T-helper 17 cell (primary cell): ENCODE measurements around the gene PCDHGA1. TPM values are rescaled to one million over a fixed set of nuclear protein-coding genes. Genes with fewer than 3 reads are reported as not detected.
"Not testable (repeated sequence)": the region's sequence is repeated elsewhere in the genome, so short reads cannot be mapped to it uniquely, and the experiment has no call there.

Experiments
- ATAC-seq: fragments of 150-1000 bp; cut with Tn5 transposase; 2 replicates; pipeline ENCODE4 v1.10.0; 2021; ENCODE audit warnings: mild to moderate bottlenecking, moderate library complexity
- DNase-seq, 3 donors: peaks; one replicate each; pipeline versions ENCODE4 v3.0.0 to v3.0.0-alpha.2; 2020 to 2021
- H3K9me3 ChIP-seq: one replicate; pipeline ENCODE4 v1.7.0; 2013; ENCODE audit warnings: low read length, mild to moderate bottlenecking; ENCODE audit not compliant: control insufficient read depth, poor library complexity, severe bottlenecking
- H3K27ac Mint-ChIP-seq: one replicate; pipeline ENCODE4 v1.8.0; 2022; ENCODE audit warnings: mild to moderate bottlenecking, moderate library complexity, mixed read lengths
- H3K27me3 Mint-ChIP-seq: one replicate; pipeline ENCODE4 v1.8.0; 2022; ENCODE audit warnings: mixed read lengths
- H3K36me3 Mint-ChIP-seq: one replicate; pipeline ENCODE4 v1.8.0; 2022; ENCODE audit warnings: low read depth, mixed read lengths
- H3K4me1 Mint-ChIP-seq: one replicate; pipeline ENCODE4 v1.8.0; 2022; ENCODE audit warnings: mild to moderate bottlenecking, mixed read lengths
- H3K4me3 Mint-ChIP-seq: one replicate; pipeline ENCODE4 v1.8.0; 2022; ENCODE audit warnings: mild to moderate bottlenecking, moderate library complexity, mixed read lengths
- total RNA-seq, 4 donors: library from RNA in 2 of 4; stranded (reverse) in 2 of 4; gene quantifications; one replicate each; pipeline ENCODE4 v1.2.3 and lab custom pipeline; 2022 to 2026

PCDHGA1 gene
- not detected for total RNA-seq
- total RNA-seq (lab: John Stamatoyannopoulos, UW): 0.30 to 0.58 reads per million in 2 donors

DNA sequence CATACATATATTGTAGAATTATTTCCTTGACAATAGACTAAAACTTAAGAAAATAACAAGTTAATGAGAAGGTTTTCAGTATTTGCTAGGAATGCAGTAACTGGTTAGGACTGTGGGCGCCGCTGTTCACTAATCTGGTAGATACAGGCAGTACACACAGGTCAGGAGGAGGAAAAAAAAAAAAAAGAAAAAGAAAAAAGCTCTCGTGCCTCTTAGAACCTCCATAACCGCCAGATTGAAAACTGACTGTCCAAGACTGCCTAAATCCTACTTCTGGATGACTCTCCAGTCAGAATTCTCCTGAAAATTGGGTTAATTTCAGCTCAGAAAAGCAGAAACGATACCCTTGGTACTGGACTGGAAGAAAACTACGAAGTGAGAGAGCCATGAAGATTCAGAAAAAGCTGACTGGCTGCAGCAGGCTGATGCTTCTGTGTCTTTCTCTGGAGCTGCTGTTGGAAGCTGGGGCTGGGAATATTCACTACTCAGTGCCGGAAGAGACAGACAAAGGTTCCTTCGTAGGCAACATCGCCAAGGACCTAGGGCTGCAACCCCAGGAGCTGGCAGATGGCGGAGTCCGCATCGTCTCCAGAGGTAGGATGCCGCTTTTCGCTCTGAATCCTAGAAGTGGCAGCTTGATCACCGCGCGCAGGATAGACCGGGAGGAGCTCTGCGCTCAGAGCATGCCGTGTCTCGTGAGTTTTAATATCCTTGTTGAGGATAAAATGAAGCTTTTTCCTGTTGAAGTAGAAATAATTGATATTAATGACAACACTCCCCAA lies at the start of gene PCDHGA1:
Gene PCDHGA1, plus strand, starts transcription at position 216 of the 782 bp plus-strand sequence.
- Mint-ChIP-seq H3K4me3 (no peak within 1 kb of the TSS), H3K27ac (no peak within 1 kb of the TSS), H3K4me1 (no peaks in the 10 kb centered on the region), H3K27me3 (peaks cover 29% of the 10 kb centered on the region), H3K36me3 (peaks cover 2% of the 10 kb centered on the region)
- peaks cover 18% of the 10 kb centered on the region for H3K9me3 ChIP-seq
- ATAC-seq (peak; percentile 53), DNase-seq (no peak)

- Mint-ChIP-seq H3K4me1 (no peaks in the 10 kb centered on the region), H3K4me3 (no peak overlapping the region), H3K27ac (no peak overlapping the region), H3K27me3 (no peaks in the 10 kb centered on the region), H3K36me3 (no peaks in the 10 kb centered on the region)
- ATAC-seq (no peak), DNase-seq (no peak)
- H3K9me3 ChIP-seq: peaks cover 15% of the 10 kb centered on the region
Measured at GRCh38 chr5:141298376-141298775, 31.9 kb upstream of the PCDHGA1 start.

GRCh38 chr5:141303756-141304155 lies 26.6 kb upstream of the PCDHGA1 start, which contains the start of gene SLC25A2:
Gene SLC25A2 (minus strand): TSS chr5:141304049. CDS start chr5:141303865, 184 bp downstream.
- Mint-ChIP-seq H3K36me3 (no peaks in the 10 kb centered on the region), H3K27me3 (no peaks in the 10 kb centered on the region)
- DNase-seq: no peak

GRCh38 chr5:141306630-141307029 lies 23.7 kb upstream of the PCDHGA1 start:
- ATAC-seq: no peak
- H3K27me3 Mint-ChIP-seq: no peaks in the 10 kb centered on the region
- DNase-seq: no peak
- H3K9me3 ChIP-seq: peaks cover 9% of the 10 kb centered on the region
- no peak overlapping the region for H3K27ac Mint-ChIP-seq
- H3K36me3 Mint-ChIP-seq: peaks cover 1% of the 10 kb centered on the region
- no peak overlapping the region for H3K4me3 Mint-ChIP-seq
- no peaks in the 10 kb centered on the region for H3K4me1 Mint-ChIP-seq

More at GRCh38 chr5:141303756-141304155, 26.6 kb upstream of the PCDHGA1 start, which contains the start of gene SLC25A2:
- Mint-ChIP-seq H3K4me1 (no peaks in the 10 kb centered on the region), H3K27ac (no peak within 1 kb of the TSS), H3K4me3 (no peak within 1 kb of the TSS)
- peaks cover 18% of the 10 kb centered on the region for H3K9me3 ChIP-seq
- ATAC-seq: no peak

GRCh38 chr5:141313711-141314110 lies 16.6 kb upstream of the PCDHGA1 start:
- Mint-ChIP-seq H3K27ac (no peak overlapping the region), H3K27me3 (no peaks in the 10 kb centered on the region), H3K4me1 (no peaks in the 10 kb centered on the region), H3K36me3 (peaks cover 9% of the 10 kb centered on the region), H3K4me3 (no peak overlapping the region)
- no peak for ATAC-seq
- DNase-seq: no peak
- H3K9me3 ChIP-seq: peaks cover 21% of the 10 kb centered on the region

DNA sequence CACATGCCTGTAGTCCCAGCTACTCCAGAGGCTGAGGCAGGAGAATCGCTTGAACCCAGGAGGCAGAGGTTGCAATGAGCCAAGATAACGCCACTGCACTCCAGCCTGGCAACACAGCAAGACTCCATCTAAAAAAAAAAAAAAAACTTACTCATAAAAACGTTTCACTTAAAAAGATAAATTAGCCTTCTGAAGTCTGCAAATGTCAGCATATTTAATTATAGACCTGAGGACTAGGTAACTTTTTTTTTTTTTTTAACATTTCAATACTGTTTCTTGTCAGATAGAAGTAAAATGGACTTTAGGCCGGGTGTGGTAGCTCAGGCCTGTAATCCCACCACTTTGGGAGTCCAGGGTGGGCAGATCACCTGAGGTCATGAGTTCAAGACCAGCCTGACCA lies 13.4 kb upstream of the PCDHGA1 start:
- not testable (repeated sequence) for ATAC-seq, DNase-seq, H3K4me3 Mint-ChIP-seq, H3K27me3 Mint-ChIP-seq, H3K4me1 Mint-ChIP-seq
- Mint-ChIP-seq H3K27ac (peak overlapping the region; percentile 12), H3K36me3 (peaks cover 12% of the 10 kb centered on the region)
- H3K9me3 ChIP-seq: peaks cover 38% of the 10 kb centered on the region

GRCh38 chr5:141319202-141319601 lies 11.1 kb upstream of the PCDHGA1 start:
- DNase-seq (no peak), ATAC-seq (no peak)
- Mint-ChIP-seq H3K27me3 (no peaks in the 10 kb centered on the region), H3K36me3 (peaks cover 12% of the 10 kb centered on the region), H3K4me3 (peak overlapping the region; percentile 94), H3K27ac (peak overlapping the region; percentile 95), H3K4me1 (peaks cover 10% of the 10 kb centered on the region)
- peaks cover 30% of the 10 kb centered on the region for H3K9me3 ChIP-seq

DNA sequence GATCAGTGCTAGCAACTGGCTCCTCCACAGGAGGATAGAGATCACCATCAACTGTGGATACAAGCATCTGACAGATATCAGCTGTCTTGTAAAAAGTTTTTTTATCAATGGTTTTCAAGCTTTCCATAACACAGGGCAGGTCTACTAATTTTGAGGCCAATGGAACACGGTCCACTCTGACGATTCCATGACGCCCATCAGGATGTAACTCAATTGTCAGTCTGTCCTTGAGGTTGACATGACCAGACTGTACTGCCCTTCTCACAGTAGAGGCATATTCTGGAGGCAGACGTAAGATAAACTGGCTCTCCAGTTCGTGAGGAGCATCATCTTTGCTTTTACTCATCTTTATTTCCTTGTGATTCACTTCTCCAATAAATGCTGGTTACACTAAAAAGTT lies 10.6 kb upstream of the PCDHGA1 start:
- DNase-seq: no peak
- ATAC-seq: no peak
- peak overlapping the region; percentile 94 for H3K4me3 Mint-ChIP-seq
- peaks cover 12% of the 10 kb centered on the region for H3K36me3 Mint-ChIP-seq
- peak overlapping the region; percentile 95 for H3K27ac Mint-ChIP-seq
- H3K27me3 Mint-ChIP-seq: no peaks in the 10 kb centered on the region
- H3K9me3 ChIP-seq: peaks cover 30% of the 10 kb centered on the region
- H3K4me1 Mint-ChIP-seq: peaks cover 10% of the 10 kb centered on the region

DNA sequence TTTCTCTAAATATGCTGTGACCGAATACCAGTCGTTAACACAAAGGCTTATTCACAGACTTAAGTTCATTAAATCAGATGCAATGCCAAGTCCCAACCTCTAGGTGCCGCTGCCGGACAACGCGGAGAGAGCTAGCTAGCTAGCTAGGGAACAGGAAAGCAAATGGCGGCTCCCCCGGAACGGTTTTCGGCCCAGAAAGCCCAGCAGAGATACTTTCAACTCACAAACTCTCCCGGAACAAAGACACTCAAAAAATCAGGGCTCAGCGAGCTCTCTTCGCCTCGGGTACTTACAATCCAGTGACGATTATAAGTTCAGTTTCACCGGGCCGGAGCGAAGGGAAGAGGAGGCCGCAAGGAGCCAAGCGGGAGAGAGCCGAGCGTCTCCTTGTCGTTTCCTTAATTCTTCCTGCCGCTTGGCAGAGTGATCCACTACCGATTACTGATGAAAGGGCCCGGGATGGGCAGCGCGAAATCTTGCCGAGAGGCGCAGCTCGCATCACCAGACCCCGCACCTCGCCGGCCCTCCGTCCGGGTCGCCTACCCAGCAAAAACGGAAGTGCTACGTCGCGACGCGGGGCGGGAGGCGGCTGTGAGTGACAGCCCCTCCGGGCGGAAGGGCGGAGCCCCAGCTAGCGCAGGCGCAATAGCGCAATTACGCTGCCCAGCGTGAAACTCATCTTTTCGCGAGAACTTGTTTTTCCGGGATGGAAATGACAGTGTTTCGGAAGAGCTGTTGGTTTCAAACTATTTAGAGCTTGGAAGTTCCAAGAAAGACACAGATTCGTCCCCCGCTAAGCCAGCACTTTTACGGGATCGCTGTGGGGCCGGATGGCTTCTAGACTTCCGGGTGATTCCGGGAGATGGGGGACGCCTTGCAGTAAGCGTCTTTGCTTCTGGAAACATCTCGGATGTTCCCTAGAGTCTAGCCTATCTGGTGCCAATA lies 9.8 kb upstream of the PCDHGA1 start, which contains the start of gene TAF7:
Gene TAF7, minus strand, starts transcription at position 560 of the 945 bp plus-strand sequence. CDS start 740 bp downstream, outside the sequence.
- ATAC-seq: peak; percentile 91
- Mint-ChIP-seq H3K27ac (peak within 1 kb of the TSS; percentile 95), H3K27me3 (no peaks in the 10 kb centered on the region), H3K36me3 (peaks cover 11% of the 10 kb centered on the region), H3K4me3 (peak within 1 kb of the TSS; percentile 94), H3K4me1 (peaks cover 10% of the 10 kb centered on the region)
- peak; percentile 83 to 91 (median 86) for DNase-seq
- H3K9me3 ChIP-seq: peaks cover 30% of the 10 kb centered on the region

DNA sequence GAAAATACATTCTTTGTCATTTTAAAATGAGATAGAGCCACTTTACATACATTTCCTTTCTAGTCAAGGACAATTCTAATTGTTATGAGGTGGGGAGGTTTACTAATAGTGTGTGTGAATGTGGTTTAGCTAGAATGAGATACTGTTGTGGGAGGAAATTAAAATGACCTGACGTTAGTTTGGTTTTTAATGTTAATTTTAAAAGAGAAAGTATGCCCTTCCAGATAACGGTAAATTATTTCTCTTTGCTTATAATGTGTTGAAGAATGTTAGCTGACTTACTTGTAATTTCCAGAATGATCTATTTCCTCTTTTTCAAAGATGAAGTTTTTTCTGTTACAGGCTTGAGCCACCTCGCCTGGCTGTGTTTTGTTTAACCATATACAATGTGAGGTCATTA lies 8.1 kb upstream of the PCDHGA1 start:
- Mint-ChIP-seq H3K27ac (no peak overlapping the region), H3K27me3 (peaks cover 4% of the 10 kb centered on the region), H3K36me3 (peaks cover 8% of the 10 kb centered on the region), H3K4me1 (peaks cover 10% of the 10 kb centered on the region), H3K4me3 (no peak overlapping the region)
- ATAC-seq (no peak), DNase-seq (no peak)
- peaks cover 23% of the 10 kb centered on the region for H3K9me3 ChIP-seq

- peak; percentile 18 to 50 (median 45) for DNase-seq
- Mint-ChIP-seq H3K27me3 (peaks cover 19% of the 10 kb centered on the region), H3K4me1 (no peaks in the 10 kb centered on the region), H3K36me3 (no peaks in the 10 kb centered on the region), H3K4me3 (peak overlapping the region; percentile 89), H3K27ac (peak overlapping the region; percentile 66)
- ATAC-seq: peak; percentile 95
- peaks cover 8% of the 10 kb centered on the region for H3K9me3 ChIP-seq
Measured at GRCh38 chr5:141326088-141326854, 4.0 kb upstream of the PCDHGA1 start.

DNA sequence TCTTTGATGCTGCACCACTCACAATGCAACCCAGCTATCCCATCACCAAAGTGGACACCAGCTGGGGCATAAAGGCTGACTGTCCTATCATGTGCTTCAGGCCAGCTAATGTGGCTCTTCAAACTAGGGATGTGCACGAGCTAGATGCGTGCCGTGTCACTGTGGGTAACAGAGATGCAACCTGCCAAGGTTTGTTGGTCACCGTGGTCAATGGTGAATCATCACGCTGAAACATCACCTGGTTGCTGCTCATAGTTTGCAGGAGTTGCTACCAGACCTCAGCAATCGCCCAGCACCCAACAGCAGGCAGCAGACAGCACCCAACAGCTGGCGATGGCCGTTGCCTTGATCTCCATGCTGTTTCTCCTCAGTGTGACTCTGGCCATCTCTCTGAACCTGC lies 2.1 kb upstream of the PCDHGA1 start:
- H3K9me3 ChIP-seq: peaks cover 14% of the 10 kb centered on the region
- H3K27me3 Mint-ChIP-seq: peaks cover 23% of the 10 kb centered on the region
- H3K27ac Mint-ChIP-seq: no peak overlapping the region
- H3K36me3 Mint-ChIP-seq: no peaks in the 10 kb centered on the region
- ATAC-seq: no peak
- H3K4me1 Mint-ChIP-seq: no peaks in the 10 kb centered on the region
- DNase-seq: no peak
- no peak overlapping the region for H3K4me3 Mint-ChIP-seq
